Keratinocyte (primary cell): ENCODE measurements around the gene DISC1. TPM values are rescaled to one million over a fixed set of nuclear protein-coding genes. Genes with fewer than 3 reads are reported as not detected.
A peak's percentile ranks its signal among the peaks of the same experiment; 100 is the strongest.

Source experiments
- DNase-seq: peaks from one replicate; pipeline ENCODE4 v3.0.0-alpha.2; 2011; ENCODE audit warnings: low read depth, missing footprints, low spot score
- FAIRE-seq: peaks from 2 replicates; lab custom pipeline; 2011; peaks lifted over from hg19 to GRCh38; lab: Jason Lieb, UNC
- H2AFZ ChIP-seq: 2 replicates; pipeline ENCODE4 v1.6.0; 2012; ENCODE audit warnings: low read length, control low read depth, inconsistent platforms; ENCODE audit not compliant: control insufficient read depth
- H3K27ac ChIP-seq: 2 replicates; pipeline ENCODE4 v1.5.1; 2011; ENCODE audit warnings: low read length; ENCODE audit not compliant: control insufficient read depth, insufficient read depth
- H3K27me3 ChIP-seq: 3 replicates; pipeline ENCODE4 v1.6.0; 2011; ENCODE audit warnings: low read length; ENCODE audit not compliant: control insufficient read depth, insufficient read depth; ENCODE audit errors: extremely low read depth
- H3K36me3 ChIP-seq, 2 experiments: 2 replicates in 1 of 2; 3 replicates in 1 of 2; pipeline ENCODE4 v1.5.1; 2011; ENCODE audit warnings: low read length in 2 of 2, mild to moderate bottlenecking in 1 of 2; ENCODE audit not compliant: control insufficient read depth in 2 of 2, insufficient read depth in 2 of 2; ENCODE audit errors: extremely low read depth in 1 of 2
- H3K4me1 ChIP-seq: 3 replicates; pipeline ENCODE4 v1.5.1; 2011; ENCODE audit warnings: low read length; ENCODE audit not compliant: control insufficient read depth, insufficient read depth; ENCODE audit errors: extremely low read depth
- H3K4me2 ChIP-seq: 3 replicates; pipeline ENCODE4 v1.6.0; 2011; ENCODE audit warnings: low read depth, low read length; ENCODE audit not compliant: control insufficient read depth, insufficient read depth; ENCODE audit errors: extremely low read depth
- H3K4me3 ChIP-seq, 3 experiments: fragments of 200-600 bp in 1 of 3; sonication (generic) in 1 of 3; 2 replicates in 2 of 3; 3 replicates in 1 of 3; pipeline ENCODE4 v1.5.1; 2011 to 2016; ENCODE audit warnings: low read length in 3 of 3, mild to moderate bottlenecking in 3 of 3, control low read depth in 2 of 3, inconsistent platforms in 1 of 3, low read depth in 1 of 3, mixed read lengths in 1 of 3, mixed run types in 1 of 3, moderate library complexity in 1 of 3; ENCODE audit not compliant: control insufficient read depth in 2 of 3, insufficient read depth in 2 of 3; ENCODE audit errors: extremely low read depth in 1 of 3
- H3K79me2 ChIP-seq: 2 replicates; pipeline ENCODE4 v1.6.0; 2012; ENCODE audit warnings: low read length; ENCODE audit not compliant: control insufficient read depth, insufficient read depth
- H3K9ac ChIP-seq: 3 replicates; pipeline ENCODE4 v1.6.0; 2011; ENCODE audit warnings: low read length; ENCODE audit not compliant: control insufficient read depth, insufficient read depth; ENCODE audit errors: extremely low read depth
- H3K9me1 ChIP-seq: 3 replicates; pipeline ENCODE4 v1.6.0; 2011; ENCODE audit warnings: low read length; ENCODE audit not compliant: control insufficient read depth, insufficient read depth; ENCODE audit errors: extremely low read depth
- H3K9me3 ChIP-seq: 2 replicates; pipeline ENCODE4 v1.5.1; 2012; ENCODE audit warnings: low read depth, low read length; ENCODE audit not compliant: control insufficient read depth
- H4K20me1 ChIP-seq: 3 replicates; pipeline ENCODE4 v1.6.0; 2011; ENCODE audit warnings: low read length; ENCODE audit not compliant: control insufficient read depth, insufficient read depth; ENCODE audit errors: extremely low read depth
- EZH2 ChIP-seq: IDR thresholded peaks from one replicate; pipeline ENCODE4 v1.6.1; 2012; ENCODE audit warnings: inconsistent platforms, mild to moderate bottlenecking, low read length, moderate library complexity
- dilution Hi-C: fragments of 300-500 bp; cut with MboI; formaldehyde crosslinking; loops from one replicate; pipeline ENCODE4 v1.7.0; 2020; ENCODE audit warnings: low sequenced_read_pairs; ENCODE audit not compliant: extremely low pct_ligation_motif_present
- polyA plus RNA-seq, 5 experiments: library from polyadenylated mRNA; depleted of rRNA in 3 of 5; stranded (reverse) in 3 of 5; stranded (forward) in 1 of 5; unstranded in 1 of 5; fragments of >200 nt; gene quantifications; 1 replicate in 1 of 5; 2 replicates in 3 of 5; 3 replicates in 1 of 5; pipeline versions ENCODE4 v1.2.1 to v1.2.3, GENCODE V29; 2011 to 2012; ENCODE audit warnings: missing spikeins in 2 of 5, low read depth in 1 of 5, low replicate concordance in 1 of 5
- TF ChIP-seq, protein P1 (sequence below), 3 experiments: IDR thresholded peaks in 1 of 3; conservative IDR thresholded peaks in 1 of 3; optimal IDR thresholded peaks in 1 of 3; 2 replicates in 2 of 3; 3 replicates in 1 of 3; pipeline versions ENCODE3 to v1.5.1; 2011; ENCODE audit warnings: low read length in 3 of 3, mild to moderate bottlenecking in 3 of 3, moderate library complexity in 2 of 3, control low read depth in 1 of 3, inconsistent platforms in 1 of 3; ENCODE audit not compliant: insufficient read depth in 2 of 3; ENCODE audit errors: extremely low read depth in 1 of 3

DISC1 gene
- polyA plus RNA-seq, 1 donor (not counting 4 experiments of a cell fraction or from before 2014, with no cell fraction given) = 0.47 TPM

DNA sequence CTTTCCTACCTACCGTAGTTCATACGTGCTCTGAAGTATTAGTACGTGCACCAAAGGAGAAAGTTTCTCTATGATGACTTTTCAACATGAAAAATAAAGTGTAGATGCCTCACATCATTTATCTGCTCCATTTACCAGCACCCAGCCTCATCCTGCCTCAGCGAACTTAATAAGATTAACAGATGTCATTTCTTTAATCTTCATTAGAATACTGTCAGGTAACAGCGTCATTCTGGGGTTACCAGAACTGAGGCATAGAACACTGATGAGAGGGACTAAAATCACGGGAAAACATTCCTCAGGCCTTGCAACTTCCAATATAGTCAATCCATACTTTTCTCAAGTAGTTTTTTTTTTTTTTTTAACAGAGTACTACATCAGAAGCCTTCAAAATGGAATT lies 43.2 kb upstream of the DISC1 start:
- dilution Hi-C loops = no loop called here
- Histone ChIP-seq H3K9me3 (no peaks in the 10 kb centered on the region), H4K20me1 (no peaks in the 10 kb centered on the region), H2AFZ (no peak overlapping the region), H3K27ac (no peak overlapping the region), H3K36me3 (no peaks in the 10 kb centered on the region), H3K9me1 (no peaks in the 10 kb centered on the region), H3K9ac (no peak overlapping the region), H3K79me2 (no peaks in the 10 kb centered on the region), H3K4me1 (peaks cover 5% of the 10 kb centered on the region), H3K4me3 (no peak overlapping the region), H3K4me2 (no peak overlapping the region), H3K27me3 (no peaks in the 10 kb centered on the region)
- TF ChIP-seq, protein P1, sequence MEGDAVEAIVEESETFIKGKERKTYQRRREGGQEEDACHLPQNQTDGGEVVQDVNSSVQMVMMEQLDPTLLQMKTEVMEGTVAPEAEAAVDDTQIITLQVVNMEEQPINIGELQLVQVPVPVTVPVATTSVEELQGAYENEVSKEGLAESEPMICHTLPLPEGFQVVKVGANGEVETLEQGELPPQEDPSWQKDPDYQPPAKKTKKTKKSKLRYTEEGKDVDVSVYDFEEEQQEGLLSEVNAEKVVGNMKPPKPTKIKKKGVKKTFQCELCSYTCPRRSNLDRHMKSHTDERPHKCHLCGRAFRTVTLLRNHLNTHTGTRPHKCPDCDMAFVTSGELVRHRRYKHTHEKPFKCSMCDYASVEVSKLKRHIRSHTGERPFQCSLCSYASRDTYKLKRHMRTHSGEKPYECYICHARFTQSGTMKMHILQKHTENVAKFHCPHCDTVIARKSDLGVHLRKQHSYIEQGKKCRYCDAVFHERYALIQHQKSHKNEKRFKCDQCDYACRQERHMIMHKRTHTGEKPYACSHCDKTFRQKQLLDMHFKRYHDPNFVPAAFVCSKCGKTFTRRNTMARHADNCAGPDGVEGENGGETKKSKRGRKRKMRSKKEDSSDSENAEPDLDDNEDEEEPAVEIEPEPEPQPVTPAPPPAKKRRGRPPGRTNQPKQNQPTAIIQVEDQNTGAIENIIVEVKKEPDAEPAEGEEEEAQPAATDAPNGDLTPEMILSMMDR (optimal IDR thresholded peaks at IDR 0.05 in 1 of 3, IDR thresholded peaks at IDR 0.05 in 1 of 3, conservative IDR thresholded peaks at IDR 0.05 in 1 of 3; ENCODE audit: extremely low read depth in 1 of 3, insufficient read depth in 2 of 3, low read length in 3 of 3) = no peak
- no peak for TF ChIP-seq EZH2
- DNase-seq (no peak), FAIRE-seq (no peak)

DNA sequence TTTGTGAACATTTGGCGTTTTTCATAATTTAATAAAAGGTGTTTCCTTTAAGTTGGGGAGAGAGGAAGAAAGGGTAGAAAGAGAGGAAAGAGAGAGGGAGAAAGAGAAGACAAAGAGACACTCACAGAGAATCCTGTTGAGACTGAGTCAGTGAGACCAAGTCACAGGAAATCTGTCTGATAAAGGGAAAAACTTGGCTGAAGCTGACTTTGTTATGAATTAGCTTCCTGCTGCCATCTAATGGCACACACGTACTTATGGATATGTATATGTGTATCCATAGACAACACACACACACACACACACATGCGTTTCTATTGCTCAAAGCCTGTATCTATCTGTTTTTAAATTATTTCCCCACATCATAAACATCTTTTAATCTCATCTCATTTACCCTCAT lies 42.5 kb upstream of the DISC1 start:
- no peaks in the 10 kb centered on the region for H3K9me3 ChIP-seq
- no peaks in the 10 kb centered on the region for H3K9me1 ChIP-seq
- peaks cover 5% of the 10 kb centered on the region for H3K4me1 ChIP-seq
- no peak overlapping the region for H3K4me2 ChIP-seq
- no peaks in the 10 kb centered on the region for H3K79me2 ChIP-seq
- dilution Hi-C loops = no loop called here
- H3K4me3 ChIP-seq = no peak overlapping the region
- no peaks in the 10 kb centered on the region for H4K20me1 ChIP-seq
- H3K36me3 ChIP-seq = no peaks in the 10 kb centered on the region
- H2AFZ ChIP-seq = peak overlapping the region; percentile 37
- FAIRE-seq (peak; percentile 78), DNase-seq (no peak)
- no peaks in the 10 kb centered on the region for H3K27me3 ChIP-seq
- H3K27ac ChIP-seq = no peak overlapping the region
- H3K9ac ChIP-seq = no peak overlapping the region
- TF ChIP-seq, protein P1 (optimal IDR thresholded peaks at IDR 0.05 in 1 of 3, IDR thresholded peaks at IDR 0.05 in 1 of 3, conservative IDR thresholded peaks at IDR 0.05 in 1 of 3; ENCODE audit: extremely low read depth in 1 of 3, insufficient read depth in 2 of 3, low read length in 3 of 3) = peak; percentile 15 to 46 (median 36)
- no peak for TF ChIP-seq EZH2
